SK-N-SH (cell line): ENCODE data around the gene SHC3.

Experiments
- EP300 ChIP-seq, 2 experiments: IDR thresholded peaks; 2 replicates each; pipeline versions ENCODE4 v1.4.0 to v1.6.1; 2012; ENCODE audit warnings: borderline replicate concordance in 1 of 2, low read depth in 1 of 2, low read length in 1 of 2
- EZH2phosphoT487 ChIP-seq: fragments of 200-600 bp; sonication (generic); IDR thresholded peaks from 2 replicates; pipeline ENCODE4 v1.6.1; 2017; ENCODE audit warnings: low read depth, mixed run types, mild to moderate bottlenecking, antibody characterized with exemption, moderate library complexity, borderline replicate concordance
- GABPA ChIP-seq: IDR thresholded peaks from 2 replicates; pipeline ENCODE4 v1.4.0; 2012; ENCODE audit warnings: low read depth, mild to moderate bottlenecking
- MEF2A ChIP-seq: IDR thresholded peaks from 2 replicates; pipeline ENCODE4 v1.4.0; 2012; ENCODE audit warnings: low read depth, borderline replicate concordance
- POLR2AphosphoS5 ChIP-seq: IDR thresholded peaks from 2 replicates; pipeline ENCODE4 v1.6.1; 2012; ENCODE audit warnings: low read depth, low read length
- RAD21 ChIP-seq: IDR thresholded peaks from 2 replicates; pipeline ENCODE4 v1.6.1; 2012; ENCODE audit warnings: mild to moderate bottlenecking, low read length
- RFX5 ChIP-seq: IDR thresholded peaks from 2 replicates; pipeline ENCODE4 v1.6.1; 2012; ENCODE audit warnings: mild to moderate bottlenecking, improper control_type of control experiment, low read length
- SIN3A ChIP-seq: IDR thresholded peaks from 2 replicates; pipeline ENCODE4 v1.6.1; 2012; ENCODE audit warnings: low read depth, mild to moderate bottlenecking, low read length, moderate library complexity, borderline replicate concordance
- TAF1 ChIP-seq: IDR thresholded peaks from 2 replicates; pipeline ENCODE4 v1.6.1; 2012; ENCODE audit warnings: low read depth, mild to moderate bottlenecking, low read length, moderate library complexity, borderline replicate concordance
- TCF12 ChIP-seq: IDR thresholded peaks from 2 replicates; pipeline ENCODE4 v1.4.0; 2012
- YY1 ChIP-seq: IDR thresholded peaks from 2 replicates; pipeline ENCODE4 v1.4.0; 2012; ENCODE audit warnings: low read depth, mild to moderate bottlenecking
- TF ChIP-seq, protein P1 (sequence below): fragments of 200-600 bp; sonication (generic); IDR thresholded peaks from 2 replicates; pipeline ENCODE4 v1.6.1; 2017; ENCODE audit warnings: antibody characterized with exemption, mild to moderate bottlenecking, moderate library complexity
- TF ChIP-seq, protein P2 (sequence below): IDR thresholded peaks from 2 replicates; pipeline ENCODE4; 2012
- TF ChIP-seq, protein P3 (sequence below): IDR thresholded peaks from 2 replicates; pipeline ENCODE4 v1.4.0; 2012; ENCODE audit warnings: low read depth

DNA sequence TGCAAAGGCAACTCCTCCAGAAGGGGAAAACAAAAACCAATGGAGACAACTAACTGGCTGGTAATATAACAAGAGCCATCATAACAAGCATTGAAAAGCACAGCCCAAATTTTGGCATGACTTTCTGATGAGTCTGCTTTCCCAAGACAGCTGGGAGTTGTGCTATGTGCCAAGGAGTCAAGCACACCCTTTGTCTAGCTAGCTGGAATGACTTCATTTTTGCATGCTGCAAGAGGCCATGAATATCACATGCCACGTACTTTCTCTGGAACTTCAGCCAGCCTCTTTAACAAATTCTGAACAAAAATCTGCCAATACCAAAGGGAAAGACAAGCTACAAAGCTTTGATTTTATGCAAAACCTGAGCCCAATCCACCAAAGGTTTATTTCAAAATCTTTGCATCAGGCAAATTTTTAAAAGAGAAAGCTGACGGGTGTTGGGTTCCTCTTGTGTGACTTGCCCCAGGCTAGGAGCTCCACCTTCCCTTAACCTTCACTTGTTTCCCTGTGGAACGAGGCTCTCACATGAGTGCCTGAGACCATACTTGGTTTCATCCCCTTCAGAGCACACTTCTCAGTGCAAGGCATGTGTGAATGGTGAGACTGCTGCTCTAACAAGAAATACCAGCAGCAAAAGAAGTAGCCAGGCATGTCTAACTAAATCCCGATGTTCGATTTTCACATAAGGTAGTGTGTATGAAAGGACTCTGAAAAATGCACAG, 140.1 kb downstream of the SHC3 start:
- no peak for TF ChIP-seq GABPA
- TF ChIP-seq, protein P1, sequence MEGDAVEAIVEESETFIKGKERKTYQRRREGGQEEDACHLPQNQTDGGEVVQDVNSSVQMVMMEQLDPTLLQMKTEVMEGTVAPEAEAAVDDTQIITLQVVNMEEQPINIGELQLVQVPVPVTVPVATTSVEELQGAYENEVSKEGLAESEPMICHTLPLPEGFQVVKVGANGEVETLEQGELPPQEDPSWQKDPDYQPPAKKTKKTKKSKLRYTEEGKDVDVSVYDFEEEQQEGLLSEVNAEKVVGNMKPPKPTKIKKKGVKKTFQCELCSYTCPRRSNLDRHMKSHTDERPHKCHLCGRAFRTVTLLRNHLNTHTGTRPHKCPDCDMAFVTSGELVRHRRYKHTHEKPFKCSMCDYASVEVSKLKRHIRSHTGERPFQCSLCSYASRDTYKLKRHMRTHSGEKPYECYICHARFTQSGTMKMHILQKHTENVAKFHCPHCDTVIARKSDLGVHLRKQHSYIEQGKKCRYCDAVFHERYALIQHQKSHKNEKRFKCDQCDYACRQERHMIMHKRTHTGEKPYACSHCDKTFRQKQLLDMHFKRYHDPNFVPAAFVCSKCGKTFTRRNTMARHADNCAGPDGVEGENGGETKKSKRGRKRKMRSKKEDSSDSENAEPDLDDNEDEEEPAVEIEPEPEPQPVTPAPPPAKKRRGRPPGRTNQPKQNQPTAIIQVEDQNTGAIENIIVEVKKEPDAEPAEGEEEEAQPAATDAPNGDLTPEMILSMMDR: no peak
- TF ChIP-seq EZH2phosphoT487: no peak
- TF ChIP-seq EP300 (IDR thresholded peaks at IDR 0.05; ENCODE audit: borderline replicate concordance in 1 of 2, low read depth in 1 of 2, low read length in 1 of 2): no peak
- TF ChIP-seq, protein P2, sequence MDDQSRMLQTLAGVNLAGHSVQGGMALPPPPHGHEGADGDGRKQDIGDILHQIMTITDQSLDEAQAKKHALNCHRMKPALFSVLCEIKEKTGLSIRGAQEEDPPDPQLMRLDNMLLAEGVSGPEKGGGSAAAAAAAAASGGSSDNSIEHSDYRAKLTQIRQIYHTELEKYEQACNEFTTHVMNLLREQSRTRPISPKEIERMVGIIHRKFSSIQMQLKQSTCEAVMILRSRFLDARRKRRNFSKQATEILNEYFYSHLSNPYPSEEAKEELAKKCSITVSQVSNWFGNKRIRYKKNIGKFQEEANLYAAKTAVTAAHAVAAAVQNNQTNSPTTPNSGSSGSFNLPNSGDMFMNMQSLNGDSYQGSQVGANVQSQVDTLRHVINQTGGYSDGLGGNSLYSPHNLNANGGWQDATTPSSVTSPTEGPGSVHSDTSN: no peak
- TF ChIP-seq POLR2AphosphoS5: no peak
- TF ChIP-seq MEF2A: no peak
- no peak for TF ChIP-seq TCF12
- TF ChIP-seq RAD21: no peak
- no peak for TF ChIP-seq YY1
- TF ChIP-seq SIN3A: no peak
- TF ChIP-seq TAF1: no peak
- TF ChIP-seq RFX5: no peak
- TF ChIP-seq, protein P3, sequence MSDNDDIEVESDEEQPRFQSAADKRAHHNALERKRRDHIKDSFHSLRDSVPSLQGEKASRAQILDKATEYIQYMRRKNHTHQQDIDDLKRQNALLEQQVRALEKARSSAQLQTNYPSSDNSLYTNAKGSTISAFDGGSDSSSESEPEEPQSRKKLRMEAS: no peak
